HG02943 (cell line): Measurements from ENCODE around the gene MRM1.

ENCODE experiments used
- ATAC-seq: cut with Tn5 transposase; IDR thresholded peaks from one replicate; pipeline ENCODE4 v1.9.1; 2021; ENCODE audit warnings: mild to moderate bottlenecking, low read depth, moderate library complexity; ENCODE audit not compliant: unreplicated experiment

The MRM1 gene, protein sequence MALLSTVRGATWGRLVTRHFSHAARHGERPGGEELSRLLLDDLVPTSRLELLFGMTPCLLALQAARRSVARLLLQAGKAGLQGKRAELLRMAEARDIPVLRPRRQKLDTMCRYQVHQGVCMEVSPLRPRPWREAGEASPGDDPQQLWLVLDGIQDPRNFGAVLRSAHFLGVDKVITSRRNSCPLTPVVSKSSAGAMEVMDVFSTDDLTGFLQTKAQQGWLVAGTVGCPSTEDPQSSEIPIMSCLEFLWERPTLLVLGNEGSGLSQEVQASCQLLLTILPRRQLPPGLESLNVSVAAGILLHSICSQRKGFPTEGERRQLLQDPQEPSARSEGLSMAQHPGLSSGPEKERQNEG

DNA sequence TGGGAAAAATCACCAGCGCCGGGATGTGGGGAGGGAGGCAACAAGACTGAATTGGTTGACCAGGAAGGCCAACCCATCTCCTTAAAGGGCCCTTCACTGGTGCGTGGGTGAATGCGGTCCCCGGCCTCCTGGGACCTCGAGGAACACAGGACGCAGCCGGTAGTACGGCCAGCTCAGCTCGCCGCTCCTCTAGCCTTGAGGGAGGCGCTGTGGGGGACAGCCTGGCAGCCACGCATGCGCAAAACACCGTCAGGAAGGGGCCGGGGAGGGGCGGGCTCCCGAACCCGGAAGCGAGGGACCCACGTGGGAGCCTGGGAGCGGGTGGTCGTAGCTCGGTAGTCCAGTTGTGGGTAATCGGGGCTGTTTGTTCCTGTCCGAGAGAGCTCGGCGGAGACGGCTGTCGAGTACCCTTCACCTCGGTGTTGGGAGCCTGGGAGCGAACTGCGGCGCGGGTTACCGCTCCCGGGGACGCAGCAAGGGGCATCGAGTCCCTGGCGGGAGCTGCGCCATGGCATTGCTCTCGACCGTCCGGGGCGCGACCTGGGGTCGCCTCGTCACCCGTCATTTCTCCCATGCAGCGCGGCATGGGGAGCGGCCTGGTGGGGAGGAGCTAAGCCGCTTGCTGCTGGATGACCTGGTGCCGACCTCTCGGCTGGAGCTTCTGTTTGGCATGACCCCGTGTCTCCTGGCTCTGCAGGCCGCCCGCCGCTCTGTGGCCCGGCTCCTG lies at the start of gene MRM1:
MRM1 (plus strand) TSS at position 281 of the 727 bp plus-strand sequence; CDS start at position 509, 228 bp downstream.
- peak; percentile 69 for ATAC-seq

DNA sequence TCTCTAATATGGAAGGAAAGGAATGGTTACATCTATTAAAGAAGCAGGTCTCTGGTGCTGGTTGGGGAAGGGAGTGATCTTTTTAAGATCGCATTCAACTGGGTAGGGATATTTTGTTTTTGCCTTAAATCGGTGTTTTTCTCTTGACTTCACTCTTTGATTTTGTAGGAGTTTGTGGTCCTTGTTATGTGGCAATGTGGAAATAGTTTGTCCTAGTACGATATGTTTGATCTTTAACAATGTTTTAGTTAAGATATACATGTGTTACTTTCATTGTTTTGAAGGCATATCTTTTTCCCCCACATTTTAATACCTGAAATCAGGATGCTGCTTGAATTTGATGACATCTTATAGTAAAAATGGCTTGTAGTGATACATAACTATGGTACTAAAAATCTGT lies 47.9 kb upstream of the MRM1 start:
- ATAC-seq = no peak

DNA sequence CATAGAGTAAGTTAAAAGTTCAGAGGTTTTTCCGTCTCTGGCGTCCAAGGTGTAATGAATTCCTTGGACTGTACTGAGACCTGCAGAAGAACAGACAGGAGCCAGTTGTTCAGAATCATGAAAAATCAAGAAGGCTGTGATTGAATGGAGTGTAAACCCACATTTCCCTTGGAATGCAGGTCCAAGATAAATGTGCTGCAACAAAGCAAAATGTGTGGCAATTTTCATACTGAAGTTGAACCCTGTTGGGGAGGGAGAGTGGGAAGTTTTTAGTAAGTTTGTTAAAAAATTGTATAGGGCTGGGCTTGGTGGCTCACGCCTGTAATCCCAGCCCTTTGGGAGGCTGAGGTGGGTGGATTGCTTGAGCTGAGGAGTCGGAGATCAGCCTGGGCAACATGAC lies 35.3 kb upstream of the MRM1 start:
- no peak for ATAC-seq

DNA sequence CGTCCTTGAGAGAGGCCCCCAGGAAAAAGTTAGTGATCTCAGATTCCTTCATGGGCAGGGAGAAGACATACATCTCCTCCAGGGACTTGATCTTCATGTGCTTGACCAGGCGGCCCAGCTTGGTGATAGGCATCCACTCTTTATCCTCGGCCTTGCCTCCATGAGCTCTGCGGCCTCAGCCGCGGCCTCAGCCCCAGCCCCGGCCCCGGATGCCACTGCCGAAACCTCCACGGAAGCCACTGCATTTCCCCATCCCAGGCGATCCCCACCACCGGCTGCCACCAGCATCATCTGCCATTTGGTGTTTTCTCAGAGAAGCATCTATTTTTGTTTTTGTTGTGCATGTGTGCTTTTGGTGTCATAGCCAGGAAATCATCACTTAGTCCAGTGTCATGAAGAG lies 26.4 kb upstream of the MRM1 start:
- ATAC-seq = no peak

DNA sequence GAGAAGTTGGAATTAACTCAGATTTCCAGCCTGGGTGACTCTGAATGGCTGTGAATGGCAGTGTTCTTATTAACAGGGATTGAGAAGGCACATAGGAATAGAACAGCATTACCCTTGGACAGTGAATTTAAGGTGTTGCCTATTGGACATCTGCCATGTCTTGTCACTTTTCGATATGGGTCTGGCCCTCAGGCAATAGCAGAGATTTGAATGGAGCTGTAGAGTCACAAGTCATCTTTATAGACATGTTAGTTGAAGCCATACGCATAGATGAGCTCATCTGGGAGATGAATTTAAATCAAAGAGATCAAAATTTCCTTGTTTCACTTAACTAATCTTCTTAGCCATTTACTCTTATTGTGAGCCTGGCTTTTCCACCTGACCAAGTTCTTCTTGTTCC lies 24.6 kb upstream of the MRM1 start:
- ATAC-seq = no peak

DNA sequence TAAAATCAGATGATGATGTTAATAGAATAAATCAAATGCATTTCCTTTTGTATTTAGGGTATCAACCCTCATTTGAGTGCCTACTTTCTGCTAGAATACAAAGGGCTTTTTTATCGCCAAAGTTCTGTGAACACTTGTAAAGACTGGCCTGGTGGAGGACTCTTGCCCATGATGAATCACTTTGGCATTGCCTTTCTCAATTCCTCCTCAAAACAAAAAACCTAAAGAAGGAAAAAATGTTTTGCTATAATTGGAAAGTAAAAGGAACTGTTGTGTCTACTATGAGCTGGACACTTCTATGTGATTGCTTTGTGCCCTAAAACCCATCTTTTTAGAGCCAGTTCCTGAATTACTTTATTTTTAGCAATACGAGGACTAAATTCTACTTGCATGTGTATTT lies 22.7 kb upstream of the MRM1 start:
- no peak for ATAC-seq

DNA sequence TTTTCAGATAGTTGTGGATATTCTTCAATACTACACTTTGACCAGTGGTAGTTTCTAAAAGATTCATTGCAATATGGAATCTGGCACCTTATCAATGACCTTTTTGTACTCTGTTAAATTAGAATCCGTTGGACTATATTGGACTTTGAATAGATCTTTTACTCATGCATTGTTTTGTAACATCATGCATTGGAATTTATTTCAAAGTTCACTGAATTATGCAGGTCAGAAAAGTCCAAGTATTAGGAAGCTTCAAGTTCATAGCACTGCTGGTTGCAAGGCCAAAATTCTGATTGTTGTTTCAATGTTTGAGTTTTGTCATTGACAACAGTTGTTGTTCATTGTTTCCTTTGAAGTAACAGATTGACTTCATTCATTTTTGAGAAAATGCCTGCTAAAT lies 17.6 kb upstream of the MRM1 start:
- no peak for ATAC-seq

DNA sequence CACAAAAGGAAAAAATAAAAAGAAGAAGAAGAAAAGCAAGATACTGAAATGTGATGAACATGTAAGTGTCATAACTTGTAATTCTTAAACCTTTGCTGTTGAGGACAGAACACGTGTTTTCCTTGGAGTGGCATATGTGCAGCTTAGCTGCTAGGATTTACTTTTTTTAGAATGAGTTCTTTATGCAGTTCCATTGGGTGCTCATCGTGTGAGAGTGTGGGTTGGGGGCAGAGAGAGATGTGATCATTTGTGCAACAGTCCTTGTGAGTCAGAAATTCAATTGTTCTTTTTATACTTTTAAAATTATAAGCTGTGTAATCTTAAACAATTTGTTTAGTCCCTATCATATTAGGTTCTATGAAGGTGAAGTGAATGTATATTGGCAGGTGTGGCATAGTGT lies 15.2 kb upstream of the MRM1 start:
- ATAC-seq = no peak

DNA sequence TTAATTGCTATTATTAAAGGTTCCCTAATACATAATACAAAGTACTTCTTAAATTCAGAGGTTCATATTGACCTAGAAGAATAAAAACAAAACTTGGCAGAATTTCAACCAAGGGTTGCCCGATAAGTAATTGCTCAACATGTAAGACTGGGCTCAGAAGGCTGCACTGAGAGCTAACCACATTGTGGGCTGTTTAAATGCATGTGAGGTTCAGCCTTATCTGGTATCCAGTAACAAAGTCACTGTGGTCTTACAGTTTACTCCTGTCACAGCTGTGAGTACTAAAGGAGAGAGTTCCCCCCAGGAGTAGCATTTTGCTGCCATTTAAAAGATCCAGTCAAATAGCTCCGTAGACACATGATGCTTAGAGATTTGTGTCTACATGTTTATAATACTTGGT lies 11.3 kb upstream of the MRM1 start:
- ATAC-seq = no peak

DNA sequence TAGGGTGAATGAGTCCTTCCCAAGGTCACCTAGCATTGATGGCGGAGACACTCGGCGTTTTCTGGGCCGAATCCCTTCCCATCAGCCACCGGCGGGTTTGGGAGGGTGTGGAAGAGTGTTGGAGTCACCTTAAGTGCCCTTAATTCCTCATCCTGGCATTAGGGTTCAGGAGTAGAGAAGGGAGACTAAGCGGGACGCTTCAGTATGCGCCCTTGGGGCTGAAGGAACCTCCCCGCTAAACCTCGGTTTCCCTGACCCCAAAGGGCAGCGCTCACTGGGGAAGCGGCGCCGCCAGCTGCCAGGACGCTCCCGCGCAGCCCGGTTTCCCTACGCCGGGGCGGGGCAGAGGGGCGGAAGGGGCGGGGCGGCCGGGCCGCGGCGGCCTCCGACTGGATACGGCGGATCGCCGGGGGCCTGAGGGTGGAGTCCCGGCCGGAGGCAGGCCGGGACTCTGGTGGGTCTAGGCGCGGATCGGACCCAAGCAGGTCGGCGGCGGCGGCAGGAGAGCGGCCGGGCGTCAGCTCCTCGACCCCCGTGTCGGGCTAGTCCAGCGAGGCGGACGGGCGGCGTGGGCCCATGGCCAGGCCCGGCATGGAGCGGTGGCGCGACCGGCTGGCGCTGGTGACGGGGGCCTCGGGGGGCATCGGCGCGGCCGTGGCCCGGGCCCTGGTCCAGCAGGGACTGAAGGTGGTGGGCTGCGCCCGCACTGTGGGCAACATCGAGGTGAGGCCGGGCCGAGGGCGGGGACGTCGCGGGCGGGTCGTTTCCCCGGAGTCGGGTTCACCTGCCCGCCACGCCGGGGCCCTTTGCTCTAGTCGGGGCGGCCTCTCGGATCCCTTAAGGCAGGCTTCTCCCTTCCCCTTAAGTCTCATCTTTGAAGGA lies 9.7 kb upstream of the MRM1 start, which contains the start of gene DHRS11:
DHRS11 (plus strand) TSS at position 446 of the 882 bp plus-strand sequence; CDS start at position 577, 131 bp downstream.
- ATAC-seq = peak; percentile 51

DNA sequence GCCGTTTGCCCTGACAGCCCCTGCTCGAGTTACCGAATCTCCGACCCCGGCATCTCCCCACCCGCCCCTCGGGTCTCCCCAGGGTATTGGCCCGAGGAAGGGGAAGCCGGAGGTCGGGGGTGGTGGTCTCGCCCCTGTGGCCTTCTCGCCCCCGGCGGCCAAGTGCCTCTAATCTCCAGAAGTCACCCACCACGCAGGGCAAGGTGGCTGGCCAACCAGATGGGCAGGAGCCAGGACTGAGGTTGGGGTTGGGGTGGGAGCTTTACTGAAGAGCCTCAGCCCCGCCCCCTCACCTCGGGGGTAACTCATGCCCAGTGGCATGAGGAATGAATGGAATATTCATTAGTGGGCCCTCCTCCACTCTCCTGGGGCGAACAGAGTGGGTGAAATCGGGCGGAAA lies 9.1 kb upstream of the MRM1 start:
- ATAC-seq = no peak

DNA sequence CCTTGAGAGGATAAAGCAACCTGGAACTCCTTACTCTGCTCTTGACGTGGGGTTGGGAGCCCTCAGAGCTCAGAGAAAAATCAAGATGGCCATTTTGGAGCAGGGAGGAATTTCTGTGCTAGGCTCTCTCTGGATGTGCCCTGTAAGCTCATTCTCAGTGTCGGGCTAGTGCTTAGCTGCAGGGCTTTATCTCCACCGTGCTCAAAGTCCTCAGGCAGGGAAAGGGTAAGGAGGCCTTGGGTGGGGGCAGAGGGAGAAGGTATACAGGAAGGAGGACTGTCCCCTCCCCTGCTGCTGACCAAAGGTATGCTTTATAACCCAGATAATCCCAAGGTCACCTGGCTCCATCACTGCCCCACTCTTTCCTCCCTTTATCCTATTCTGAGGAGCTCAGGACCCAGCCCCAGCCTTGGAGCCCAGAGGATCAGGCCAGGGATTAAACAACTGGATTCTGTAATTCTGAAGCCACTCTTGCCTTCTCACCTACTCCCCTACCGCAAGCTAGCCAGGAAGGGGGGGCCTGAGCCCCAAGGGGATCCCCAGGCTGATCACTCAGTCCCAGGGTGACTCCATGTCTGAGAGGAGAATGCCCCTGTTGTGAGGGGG lies 8.6 kb upstream of the MRM1 start:
- no peak for ATAC-seq

DNA sequence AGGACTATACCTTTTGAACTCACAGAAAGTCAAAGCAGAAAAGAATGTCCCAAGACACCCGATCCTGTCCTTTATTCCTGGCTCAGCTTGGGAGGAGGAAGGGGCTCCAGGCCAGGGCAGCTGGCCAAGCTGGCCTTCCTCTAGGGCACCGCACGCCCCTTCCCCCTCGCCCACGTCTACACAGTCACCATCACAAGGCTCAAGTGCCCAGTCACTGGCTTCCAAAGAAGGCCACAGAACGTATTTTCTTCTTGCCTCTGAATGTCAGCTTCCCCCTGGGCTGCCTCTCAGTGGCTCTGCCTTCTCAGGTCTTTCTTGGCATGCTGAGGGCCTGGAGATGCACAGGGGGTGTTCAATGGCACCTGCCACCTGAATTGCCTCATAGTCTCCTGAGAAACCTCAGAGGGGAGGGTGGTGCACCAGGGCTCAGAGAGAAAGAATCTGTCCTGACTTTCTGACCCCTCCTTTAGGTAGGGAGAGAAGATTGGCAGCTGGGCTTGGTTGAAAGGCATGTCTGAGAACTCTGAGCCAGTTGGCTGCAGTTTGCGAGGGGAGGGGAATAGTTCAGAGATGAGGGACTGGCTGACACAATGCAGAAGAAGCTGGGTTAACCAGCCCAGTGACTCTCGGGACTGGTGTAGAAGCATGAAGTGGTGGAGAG lies 7.6 kb upstream of the MRM1 start:
- ATAC-seq = no peak

DNA sequence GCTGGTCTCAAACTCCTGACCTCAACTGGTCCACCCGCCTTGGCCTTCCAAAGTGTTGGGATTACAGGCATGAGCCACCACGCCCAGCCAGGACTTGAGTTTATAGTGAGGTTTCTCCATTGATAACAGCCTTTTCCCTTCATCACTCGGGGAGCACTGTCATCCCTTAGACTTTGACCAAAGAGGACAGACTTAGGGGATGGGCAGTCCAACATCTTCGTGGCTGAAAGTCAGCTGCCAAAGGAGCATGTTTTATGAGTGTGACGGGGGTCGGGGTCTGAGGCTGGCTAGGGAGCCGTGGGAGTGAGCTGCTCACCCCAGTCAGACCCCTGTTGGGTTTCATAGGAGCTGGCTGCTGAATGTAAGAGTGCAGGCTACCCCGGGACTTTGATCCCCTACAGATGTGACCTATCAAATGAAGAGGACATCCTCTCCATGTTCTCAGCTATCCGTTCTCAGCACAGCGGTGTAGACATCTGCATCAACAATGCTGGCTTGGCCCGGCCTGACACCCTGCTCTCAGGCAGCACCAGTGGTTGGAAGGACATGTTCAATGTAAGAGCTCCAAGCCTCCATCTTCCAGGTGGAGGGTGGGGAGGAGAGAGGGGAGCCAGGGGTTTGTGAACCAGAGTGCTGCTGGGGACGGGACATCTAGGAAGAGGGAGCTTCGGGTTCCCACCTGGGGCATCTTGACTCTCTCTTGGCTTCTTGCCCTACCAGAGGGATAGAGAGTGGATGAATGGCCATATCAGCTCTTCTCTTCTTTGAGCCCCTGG lies 6.6 kb upstream of the MRM1 start:
- no peak for ATAC-seq

DNA sequence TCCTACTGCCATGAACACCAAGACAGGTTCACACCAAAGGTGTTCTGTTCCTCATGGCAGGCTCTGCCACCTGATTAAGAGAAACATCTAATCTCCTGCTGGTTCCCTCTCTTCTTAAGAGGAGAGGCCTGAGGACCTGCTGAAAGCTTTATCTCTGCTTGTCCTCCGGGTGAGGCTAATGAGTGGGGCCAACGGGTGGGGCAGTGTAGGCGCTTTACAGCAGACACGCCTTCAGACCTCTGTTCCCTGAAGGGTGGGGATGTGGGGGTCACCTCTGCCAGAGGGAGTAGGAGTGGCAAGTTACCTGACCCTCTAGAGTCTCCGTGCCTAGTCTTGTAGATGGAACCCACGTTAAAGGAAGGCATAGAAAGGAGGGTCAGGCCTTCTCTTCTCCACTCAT lies 4.2 kb upstream of the MRM1 start:
- no peak for ATAC-seq

DNA sequence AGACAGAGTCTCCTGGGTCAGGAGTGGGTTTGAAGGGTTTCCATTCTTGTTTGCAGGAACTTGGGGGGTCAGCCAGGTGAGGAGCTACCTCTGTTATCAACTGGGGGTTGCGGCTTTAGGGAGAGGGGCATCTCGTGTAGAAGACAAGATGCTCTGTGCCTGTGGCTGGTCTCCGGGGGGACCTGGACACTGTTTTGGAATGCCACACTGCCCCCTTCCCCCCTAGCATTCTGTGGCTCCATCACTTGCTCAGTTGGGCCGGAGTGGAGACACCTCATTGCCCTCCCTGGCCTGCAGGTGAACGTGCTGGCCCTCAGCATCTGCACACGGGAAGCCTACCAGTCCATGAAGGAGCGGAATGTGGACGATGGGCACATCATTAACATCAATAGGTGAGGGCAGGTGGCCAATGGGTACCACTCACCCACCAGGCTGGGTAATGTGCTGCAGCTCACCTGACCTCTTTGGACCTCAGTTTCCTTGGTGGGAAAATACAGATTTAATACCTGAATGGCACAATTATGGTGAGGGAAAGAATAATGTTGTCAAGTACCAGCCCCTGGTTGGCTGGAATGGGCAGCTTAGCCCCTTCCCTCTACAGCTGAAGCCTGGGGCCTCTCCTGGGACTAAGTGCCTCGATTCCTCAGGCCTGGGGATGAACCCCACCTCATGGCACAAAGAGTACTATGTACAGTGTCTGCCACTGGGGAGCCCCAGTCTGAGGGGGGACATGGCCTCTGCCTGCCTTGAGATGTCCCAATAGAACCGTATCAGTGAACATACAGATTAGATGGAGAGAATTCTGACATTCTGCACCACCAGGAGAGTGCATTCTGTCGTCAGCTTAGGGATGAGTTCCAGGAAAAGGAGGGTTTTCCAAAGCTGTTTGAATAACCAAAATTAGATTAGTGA lies 3.3 kb upstream of the MRM1 start:
- no peak for ATAC-seq

DNA sequence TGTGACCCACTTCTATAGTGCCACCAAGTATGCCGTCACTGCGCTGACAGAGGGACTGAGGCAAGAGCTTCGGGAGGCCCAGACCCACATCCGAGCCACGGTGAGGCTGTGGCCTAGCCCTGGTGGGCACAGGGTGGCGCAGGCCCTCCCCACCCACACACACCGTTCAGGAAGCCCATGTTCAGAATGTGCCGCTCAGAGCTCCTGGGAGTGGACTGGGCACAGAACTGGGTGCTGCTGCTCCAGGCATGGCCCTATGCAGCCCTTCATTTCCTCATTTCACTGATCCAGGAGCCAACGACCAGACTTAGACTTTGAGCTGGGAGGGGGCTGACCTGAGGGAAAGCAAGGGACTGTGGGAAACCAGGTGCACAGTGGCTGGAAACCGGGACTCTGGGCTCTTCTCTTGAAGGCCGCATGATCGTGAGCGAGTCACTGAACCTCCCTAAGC lies 2.4 kb upstream of the MRM1 start:
- no peak for ATAC-seq

DNA sequence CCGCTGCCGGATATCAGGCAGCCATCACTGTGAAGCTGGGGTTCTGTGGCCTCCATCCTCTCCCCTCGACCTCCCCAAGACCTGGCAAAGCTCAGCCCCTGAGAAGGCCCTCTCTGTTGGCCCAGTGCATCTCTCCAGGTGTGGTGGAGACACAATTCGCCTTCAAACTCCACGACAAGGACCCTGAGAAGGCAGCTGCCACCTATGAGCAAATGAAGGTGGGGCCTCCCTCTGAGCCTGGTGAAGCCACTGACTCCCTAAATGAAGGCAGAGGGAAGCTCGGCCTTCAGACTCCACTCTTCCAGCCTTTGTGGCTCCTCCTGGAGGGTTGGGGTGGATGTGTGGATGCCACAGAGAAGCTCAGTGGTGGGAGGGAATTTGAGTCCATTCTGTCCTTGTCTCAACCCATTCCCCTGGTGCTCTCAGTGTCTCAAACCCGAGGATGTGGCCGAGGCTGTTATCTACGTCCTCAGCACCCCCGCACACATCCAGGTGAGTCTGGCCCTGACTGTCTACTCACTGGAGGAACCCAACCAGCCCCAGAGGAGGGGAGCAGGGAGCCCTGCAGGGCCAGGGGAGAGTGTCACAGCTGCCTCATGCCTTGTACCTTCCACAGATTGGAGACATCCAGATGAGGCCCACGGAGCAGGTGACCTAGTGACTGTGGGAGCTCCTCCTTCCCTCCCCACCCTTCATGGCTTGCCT lies 1.7 kb upstream of the MRM1 start:
- ATAC-seq = no peak
